Central memory CD8-positive, alpha-beta T cell (primary cell): ENCODE data around the gene NELL1.

Source experiments
- ATAC-seq: fragments of 150-1000 bp; cut with Tn5 transposase; replicated peaks from 2 replicates; pipeline ENCODE4 v1.10.0; 2022; ENCODE audit warnings: mild to moderate bottlenecking, moderate FRiP score, moderate number of reproducible peaks; ENCODE audit not compliant: poor library complexity, severe bottlenecking; ENCODE audit errors: extremely low read depth
- DNase-seq, 2 donors: peaks; one replicate each; pipeline ENCODE4 v3.0.0; 2021; ENCODE audit warnings: low spot score in 2 of 2
- H3K27ac Mint-ChIP-seq: one replicate; pipeline ENCODE4 v1.8.0; 2022; ENCODE audit warnings: low read depth, mild to moderate bottlenecking, moderate library complexity, mixed read lengths
- H3K27me3 Mint-ChIP-seq: one replicate; pipeline ENCODE4 v1.8.0; 2022; ENCODE audit warnings: mixed read lengths
- H3K36me3 Mint-ChIP-seq: one replicate; pipeline ENCODE4 v1.8.0; 2022; ENCODE audit warnings: mild to moderate bottlenecking, moderate library complexity, mixed read lengths; ENCODE audit not compliant: insufficient read depth
- H3K4me1 Mint-ChIP-seq: one replicate; pipeline ENCODE4 v1.8.0; 2022; ENCODE audit warnings: mixed read lengths
- H3K4me3 Mint-ChIP-seq: one replicate; pipeline ENCODE4 v1.8.0; 2022; ENCODE audit warnings: mild to moderate bottlenecking, moderate library complexity, mixed read lengths
- H3K9me3 Mint-ChIP-seq: one replicate; pipeline ENCODE4 v1.8.0; 2022; ENCODE audit warnings: mixed read lengths

NELL1 gene

DNA sequence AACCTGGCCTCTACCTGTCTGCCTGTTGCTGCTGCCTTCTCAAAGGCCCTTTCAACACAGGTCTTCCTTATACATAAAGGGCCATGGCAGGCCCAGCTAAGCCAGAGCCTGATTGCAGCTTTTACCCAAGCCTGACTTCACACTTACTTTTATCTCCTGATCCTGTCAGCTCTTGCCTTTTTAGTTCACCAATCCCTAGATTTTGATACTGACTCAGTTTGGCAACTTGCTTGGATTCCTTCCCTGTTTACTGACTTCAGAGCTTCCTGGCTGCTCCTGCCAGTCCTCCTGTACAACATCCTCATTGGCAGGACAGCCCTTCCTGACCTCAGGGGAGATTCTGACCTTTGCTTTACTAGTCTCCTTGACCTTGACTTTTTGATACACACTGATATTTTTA is 195.2 kb downstream of the NELL1 start:
- H3K9me3 Mint-ChIP-seq = peaks cover 6% of the 10 kb centered on the region
- H3K4me1 Mint-ChIP-seq = no peaks in the 10 kb centered on the region
- H3K27ac Mint-ChIP-seq = no peak overlapping the region
- DNase-seq = no peak
- no peaks in the 10 kb centered on the region for H3K36me3 Mint-ChIP-seq
- no peak overlapping the region for H3K4me3 Mint-ChIP-seq
- no peaks in the 10 kb centered on the region for H3K27me3 Mint-ChIP-seq
- no peak for ATAC-seq

DNA sequence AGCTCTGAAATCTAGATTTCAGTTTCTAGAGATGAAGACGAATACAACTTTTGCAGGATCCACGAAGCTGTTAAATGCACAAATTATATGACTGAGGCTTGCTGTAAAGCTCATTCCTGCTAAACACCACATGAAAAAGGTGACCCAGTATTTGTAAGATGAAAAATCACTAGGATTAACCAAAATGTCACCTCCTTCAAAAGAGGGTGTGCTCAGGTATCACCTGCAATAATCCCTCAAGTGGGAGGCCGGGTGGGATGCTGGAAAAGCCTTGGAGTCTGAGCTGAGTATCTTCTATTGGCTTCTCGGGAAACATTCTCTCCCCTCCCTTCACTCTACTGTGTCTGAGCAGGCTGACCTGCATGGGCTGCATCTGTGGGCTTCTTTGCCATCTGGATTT is 195.8 kb downstream of the NELL1 start:
- Mint-ChIP-seq H3K27me3 (no peaks in the 10 kb centered on the region), H3K4me3 (no peak overlapping the region), H3K4me1 (no peaks in the 10 kb centered on the region), H3K27ac (no peak overlapping the region), H3K36me3 (no peaks in the 10 kb centered on the region), H3K9me3 (peaks cover 6% of the 10 kb centered on the region)
- DNase-seq = no peak
- ATAC-seq = no peak

DNA sequence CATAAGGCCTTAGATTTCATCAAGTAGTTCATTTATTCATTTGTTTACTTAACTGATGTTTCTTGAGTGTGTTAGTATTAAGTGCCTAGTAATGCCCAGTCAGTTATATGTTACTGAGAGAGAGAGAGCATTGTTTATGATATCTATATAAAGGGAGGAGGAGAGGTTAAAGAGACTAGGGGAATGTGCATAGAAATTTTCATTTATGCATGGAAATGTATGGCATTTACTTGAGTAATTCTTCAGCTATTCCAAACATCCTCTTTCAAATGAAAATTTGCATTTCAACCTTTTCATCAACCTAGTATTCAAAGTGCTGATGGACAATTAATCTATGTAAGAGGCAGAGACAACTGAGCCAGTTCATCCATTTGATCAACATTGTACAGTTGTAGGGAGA is 199.7 kb downstream of the NELL1 start:
- no peak overlapping the region for H3K27ac Mint-ChIP-seq
- no peak overlapping the region for H3K4me3 Mint-ChIP-seq
- H3K27me3 Mint-ChIP-seq = no peaks in the 10 kb centered on the region
- no peak for DNase-seq
- H3K9me3 Mint-ChIP-seq = peaks cover 6% of the 10 kb centered on the region
- no peak for ATAC-seq
- no peaks in the 10 kb centered on the region for H3K4me1 Mint-ChIP-seq
- no peaks in the 10 kb centered on the region for H3K36me3 Mint-ChIP-seq

DNA sequence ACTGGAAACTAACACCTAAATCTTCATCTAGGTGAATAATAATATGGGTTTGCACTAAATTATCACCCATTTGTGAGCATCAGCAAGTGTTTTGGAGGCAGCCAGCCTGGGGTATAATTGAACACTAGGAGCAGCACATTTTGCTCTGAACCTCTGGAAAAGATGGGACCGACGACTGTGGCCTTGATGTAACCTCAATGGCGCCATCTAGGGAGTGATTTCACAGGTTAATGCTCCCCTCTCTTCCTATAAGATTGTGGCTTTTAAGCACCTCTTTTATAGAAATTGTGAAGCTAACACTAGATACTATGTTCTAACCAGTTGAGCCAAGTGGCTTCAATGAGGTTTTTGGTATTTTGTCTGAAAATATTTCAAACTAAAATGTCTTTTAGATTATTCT is 203.7 kb downstream of the NELL1 start:
- H3K27ac Mint-ChIP-seq = no peak overlapping the region
- H3K27me3 Mint-ChIP-seq = no peaks in the 10 kb centered on the region
- H3K4me3 Mint-ChIP-seq = no peak overlapping the region
- no peaks in the 10 kb centered on the region for H3K36me3 Mint-ChIP-seq
- DNase-seq = no peak
- peaks cover 7% of the 10 kb centered on the region for H3K9me3 Mint-ChIP-seq
- ATAC-seq = no peak
- no peaks in the 10 kb centered on the region for H3K4me1 Mint-ChIP-seq

DNA sequence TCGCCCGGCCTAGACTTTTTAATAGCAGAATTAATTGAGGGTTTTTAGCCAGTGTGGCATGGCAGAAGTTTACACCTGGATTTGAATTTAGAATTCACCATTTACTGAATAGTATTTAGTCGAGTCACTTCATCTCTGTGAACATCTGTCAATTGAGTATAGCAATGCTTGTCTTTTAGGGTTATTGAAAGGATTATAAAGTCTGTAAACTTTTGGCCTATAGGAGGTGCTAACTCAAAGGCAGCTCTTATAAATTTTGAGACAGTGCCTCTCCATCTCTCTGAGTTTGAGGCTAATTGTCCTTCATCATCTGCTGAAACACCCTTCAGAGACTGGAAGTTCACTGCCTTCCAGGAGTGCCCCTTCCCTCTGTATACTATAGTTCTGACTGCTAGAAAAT is 205.0 kb downstream of the NELL1 start:
- Mint-ChIP-seq H3K9me3 (peaks cover 12% of the 10 kb centered on the region), H3K4me1 (no peaks in the 10 kb centered on the region), H3K27ac (no peak overlapping the region), H3K36me3 (no peaks in the 10 kb centered on the region), H3K4me3 (no peak overlapping the region), H3K27me3 (no peaks in the 10 kb centered on the region)
- DNase-seq = no peak
- ATAC-seq = no peak

DNA sequence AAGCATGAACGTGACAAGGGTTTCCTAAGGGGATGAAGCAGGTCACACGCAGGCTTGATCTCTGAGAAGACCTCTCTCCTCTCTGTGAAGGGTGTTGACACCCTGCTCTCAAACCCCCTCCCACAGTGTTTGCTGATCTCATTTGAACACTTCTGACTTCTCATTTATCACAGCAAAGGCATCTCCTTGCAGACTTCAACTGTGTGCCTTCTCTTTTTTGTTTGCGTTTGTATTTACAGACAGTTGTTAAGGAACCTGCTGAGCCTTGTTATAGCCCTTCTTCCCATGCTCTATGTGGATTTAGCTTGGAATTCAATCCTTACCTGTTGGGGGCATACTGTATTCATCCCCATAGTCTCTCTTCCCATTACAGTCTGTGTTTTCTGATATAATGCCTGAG is 206.5 kb downstream of the NELL1 start:
- H3K27ac Mint-ChIP-seq = no peak overlapping the region
- no peak overlapping the region for H3K4me3 Mint-ChIP-seq
- H3K9me3 Mint-ChIP-seq = peaks cover 12% of the 10 kb centered on the region
- no peaks in the 10 kb centered on the region for H3K4me1 Mint-ChIP-seq
- H3K27me3 Mint-ChIP-seq = no peaks in the 10 kb centered on the region
- ATAC-seq (no peak), DNase-seq (no peak)
- H3K36me3 Mint-ChIP-seq = no peaks in the 10 kb centered on the region

DNA sequence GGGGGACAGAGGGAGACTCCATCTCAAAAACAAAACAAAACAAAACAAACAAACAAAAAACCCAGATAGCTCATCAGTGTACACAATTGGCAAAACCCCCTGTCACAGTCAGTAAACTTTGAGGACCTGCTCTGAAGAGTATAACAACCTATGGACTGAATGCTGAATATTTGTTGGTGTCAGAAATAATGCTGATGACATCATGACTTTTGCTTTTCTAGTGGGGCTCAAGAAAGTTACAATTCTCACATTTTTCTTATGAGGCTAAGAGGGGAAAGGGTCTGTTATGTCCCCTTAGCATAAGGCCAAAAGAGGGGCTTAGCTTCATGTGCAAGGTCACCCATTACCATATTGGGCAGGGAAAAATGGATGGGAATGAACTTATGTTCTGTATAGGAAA is 207.4 kb downstream of the NELL1 start:
- peaks cover 12% of the 10 kb centered on the region for H3K9me3 Mint-ChIP-seq
- DNase-seq (no peak), ATAC-seq (no peak)
- H3K27ac Mint-ChIP-seq = no peak overlapping the region
- H3K36me3 Mint-ChIP-seq = no peaks in the 10 kb centered on the region
- no peaks in the 10 kb centered on the region for H3K27me3 Mint-ChIP-seq
- no peak overlapping the region for H3K4me3 Mint-ChIP-seq
- H3K4me1 Mint-ChIP-seq = no peaks in the 10 kb centered on the region

DNA sequence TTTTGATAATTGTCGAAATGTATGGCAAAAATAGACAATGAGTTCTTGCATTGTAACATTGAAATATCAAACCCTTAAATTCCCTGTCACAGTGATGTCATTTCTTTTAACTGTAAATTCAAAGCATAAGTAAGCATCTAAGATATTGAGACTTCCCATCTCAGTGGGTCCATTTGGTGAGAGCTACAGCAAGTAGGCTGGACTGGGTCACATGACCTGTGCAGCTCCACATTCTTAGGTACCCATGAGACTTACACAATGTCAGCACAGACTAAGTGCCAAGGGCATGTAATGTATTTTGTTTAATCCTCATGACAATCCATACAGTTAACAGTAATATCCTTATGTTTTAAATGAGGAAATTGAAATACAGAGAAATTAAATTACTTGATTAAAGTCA is 210.7 kb downstream of the NELL1 start:
- Mint-ChIP-seq H3K4me3 (no peak overlapping the region), H3K36me3 (no peaks in the 10 kb centered on the region), H3K4me1 (no peaks in the 10 kb centered on the region), H3K9me3 (peaks cover 12% of the 10 kb centered on the region), H3K27ac (no peak overlapping the region), H3K27me3 (no peaks in the 10 kb centered on the region)
- DNase-seq = no peak
- ATAC-seq = no peak

DNA sequence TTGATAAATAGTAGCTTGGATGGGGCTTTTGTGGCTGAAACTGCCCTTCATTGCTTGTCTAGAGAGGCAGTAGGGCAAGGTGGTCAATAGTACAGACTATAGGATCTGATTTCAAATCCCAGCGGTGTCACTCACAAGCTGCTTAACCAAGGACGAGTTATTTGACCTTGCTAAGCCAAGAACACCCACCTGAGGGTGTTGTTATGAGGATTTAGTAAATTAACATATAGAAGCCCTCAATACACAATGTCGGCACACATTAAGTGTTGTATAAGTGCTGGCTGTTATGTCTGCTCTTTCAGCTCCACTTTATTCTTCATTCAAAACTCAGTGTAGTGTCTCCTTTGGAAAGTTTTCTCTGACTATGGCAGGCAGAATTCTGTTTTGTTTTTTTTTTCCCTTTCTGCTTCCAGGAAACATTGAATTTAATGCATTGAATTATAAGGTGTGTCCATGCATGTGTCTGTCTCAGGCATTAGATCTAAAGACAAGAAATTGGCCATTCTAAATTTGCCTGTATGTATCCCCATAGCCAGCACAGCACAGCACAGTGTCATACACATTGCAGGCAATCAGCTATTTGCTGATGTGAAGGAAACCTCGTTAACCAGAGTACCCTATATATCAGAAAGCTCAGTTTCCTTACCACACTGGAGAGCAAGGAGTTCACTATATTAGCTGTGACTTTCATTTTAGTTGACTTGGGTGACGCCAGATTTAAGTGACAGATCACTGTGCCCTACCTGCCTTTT is 212.1 kb downstream of the NELL1 start:
- H3K27ac Mint-ChIP-seq = no peak overlapping the region
- DNase-seq (no peak), ATAC-seq (no peak)
- H3K27me3 Mint-ChIP-seq = no peaks in the 10 kb centered on the region
- no peak overlapping the region for H3K4me3 Mint-ChIP-seq
- no peaks in the 10 kb centered on the region for H3K4me1 Mint-ChIP-seq
- peaks cover 5% of the 10 kb centered on the region for H3K9me3 Mint-ChIP-seq
- H3K36me3 Mint-ChIP-seq = no peaks in the 10 kb centered on the region

DNA sequence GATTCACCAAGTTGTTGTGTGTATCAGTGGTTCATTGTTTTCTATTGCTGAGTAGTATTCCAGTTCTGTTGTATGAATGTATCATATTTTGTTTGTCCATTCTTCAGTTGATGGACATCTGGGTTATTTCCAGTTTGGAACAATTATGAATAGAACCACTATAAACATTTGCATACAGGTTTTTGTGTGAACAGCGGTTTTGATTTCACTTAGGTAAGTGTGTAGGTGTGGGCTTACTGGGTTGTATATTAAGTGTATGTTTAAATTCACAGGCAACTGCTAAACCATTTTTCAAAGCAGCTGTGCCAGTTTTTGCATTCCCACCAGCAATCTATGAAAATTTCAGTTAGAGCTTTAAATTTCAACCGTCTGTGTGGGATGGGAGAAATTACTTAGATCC is 217.8 kb downstream of the NELL1 start:
- ATAC-seq = no peak
- Mint-ChIP-seq H3K27me3 (no peaks in the 10 kb centered on the region), H3K4me1 (no peaks in the 10 kb centered on the region), H3K36me3 (peaks cover 1% of the 10 kb centered on the region), H3K9me3 (peaks cover 24% of the 10 kb centered on the region), H3K27ac (no peak overlapping the region), H3K4me3 (no peak overlapping the region)
- no peak for DNase-seq

DNA sequence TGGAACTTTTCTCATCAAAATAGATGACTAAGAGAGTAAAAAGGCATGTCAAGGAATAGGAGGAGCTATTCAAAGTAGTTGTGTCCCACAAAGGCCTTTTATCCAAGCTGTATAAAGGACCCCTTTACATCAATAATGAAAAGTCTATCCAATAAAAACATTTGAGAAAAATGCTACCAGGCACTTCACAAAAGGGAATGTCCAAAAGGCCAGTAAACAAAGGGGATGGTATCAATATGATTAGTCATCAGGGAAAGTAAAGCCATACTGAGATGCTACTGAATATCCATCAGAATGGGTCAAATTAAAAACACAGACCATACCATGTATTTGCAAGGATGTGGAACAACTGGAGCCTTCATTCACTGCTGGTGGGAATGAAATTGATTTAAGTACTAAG is 224.9 kb downstream of the NELL1 start:
- ATAC-seq = no peak
- Mint-ChIP-seq H3K9me3 (peaks cover 24% of the 10 kb centered on the region), H3K27me3 (no peaks in the 10 kb centered on the region), H3K4me3 (no peak overlapping the region), H3K4me1 (no peaks in the 10 kb centered on the region), H3K36me3 (peaks cover 1% of the 10 kb centered on the region), H3K27ac (no peak overlapping the region)
- no peak for DNase-seq

DNA sequence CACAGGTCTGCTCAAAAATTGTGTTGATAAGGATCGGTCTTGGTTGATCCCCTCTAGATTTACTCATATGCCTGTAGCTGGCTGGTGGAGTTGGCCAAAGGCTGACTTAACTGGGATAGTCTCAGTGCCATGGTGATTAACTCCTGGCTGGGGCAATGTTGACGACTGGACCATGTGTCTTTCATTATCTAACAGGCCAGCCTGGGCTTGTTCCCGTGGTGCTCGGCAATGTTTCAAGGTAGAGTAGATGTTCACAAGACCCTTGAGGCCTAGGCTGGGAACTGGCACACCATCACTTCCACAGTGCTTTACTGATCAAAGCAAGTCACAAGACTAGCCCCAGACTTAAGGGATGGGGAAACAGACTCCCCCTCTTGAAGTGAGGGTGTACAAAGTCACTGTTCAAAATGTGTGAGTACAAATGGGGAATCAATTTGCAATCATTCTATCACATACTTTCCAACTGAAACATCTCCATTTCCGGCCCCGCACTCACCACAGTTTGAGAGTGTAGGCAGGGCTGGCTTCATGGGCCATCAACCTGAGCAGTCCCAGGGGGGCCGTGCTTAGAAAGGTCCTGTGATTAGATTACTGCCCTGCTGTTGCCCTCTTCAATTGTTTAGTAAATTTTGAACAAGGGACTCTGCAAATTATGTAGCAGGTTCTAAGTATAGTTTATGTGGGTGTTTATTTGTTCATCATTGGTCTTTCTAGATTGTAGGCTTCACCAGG is 240.8 kb downstream of the NELL1 start:
- peaks cover 18% of the 10 kb centered on the region for H3K9me3 Mint-ChIP-seq
- no peaks in the 10 kb centered on the region for H3K27me3 Mint-ChIP-seq
- H3K27ac Mint-ChIP-seq = no peak overlapping the region
- no peaks in the 10 kb centered on the region for H3K4me1 Mint-ChIP-seq
- ATAC-seq = no peak
- no peak for DNase-seq
- H3K36me3 Mint-ChIP-seq = no peaks in the 10 kb centered on the region
- H3K4me3 Mint-ChIP-seq = no peak overlapping the region

DNA sequence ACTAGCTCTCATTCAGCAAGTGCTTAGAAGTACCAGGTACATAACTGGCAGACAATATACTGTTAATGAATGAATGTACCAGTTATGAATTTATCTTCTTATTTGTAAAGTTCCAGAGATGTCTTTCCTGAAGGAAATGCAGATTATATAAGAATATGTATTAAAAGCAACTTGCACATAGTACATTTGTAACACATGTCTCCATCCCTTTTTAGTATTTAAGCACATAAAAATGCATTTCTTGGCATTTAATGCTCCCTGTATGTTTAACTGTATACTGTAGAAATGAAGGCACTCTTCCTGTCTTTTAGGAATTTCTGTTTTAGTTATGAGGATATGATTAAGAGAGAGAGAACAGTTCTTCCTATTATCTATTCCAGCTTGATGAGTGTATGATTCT is 241.3 kb downstream of the NELL1 start:
- H3K27me3 Mint-ChIP-seq = no peaks in the 10 kb centered on the region
- no peak for DNase-seq
- H3K4me1 Mint-ChIP-seq = no peaks in the 10 kb centered on the region
- peaks cover 12% of the 10 kb centered on the region for H3K9me3 Mint-ChIP-seq
- no peak for ATAC-seq
- no peak overlapping the region for H3K4me3 Mint-ChIP-seq
- no peak overlapping the region for H3K27ac Mint-ChIP-seq
- H3K36me3 Mint-ChIP-seq = no peaks in the 10 kb centered on the region
